ENCODE results near the gene FNDC3B. TPM values are rescaled to one million over a fixed set of nuclear protein-coding genes. Genes with fewer than 3 reads are reported as not detected.

The FNDC3B gene
- total RNA-seq, 1 donor from 2014 or later = 79.2 TPM

DNA sequence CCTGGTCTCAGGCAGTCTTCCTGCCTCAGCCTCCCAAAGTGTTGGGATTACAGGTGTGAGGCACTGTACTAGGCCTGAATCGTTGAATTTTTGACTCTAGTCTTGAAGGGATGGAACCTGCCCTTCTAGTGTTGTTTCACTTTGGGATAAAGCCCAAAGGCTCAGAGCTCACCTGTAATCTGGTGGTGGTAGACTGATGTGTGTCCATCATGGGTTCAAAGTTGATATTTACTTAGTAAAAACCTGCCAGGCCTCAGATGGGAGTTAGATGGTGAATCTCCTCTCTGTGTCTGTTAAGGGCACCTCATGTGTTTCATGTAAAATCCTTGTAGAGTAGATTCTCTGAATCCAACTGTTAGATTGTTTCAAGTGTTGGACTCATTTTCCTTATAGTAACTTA, 41.1 kb downstream of the FNDC3B start:
- TF ChIP-seq, protein P1, sequence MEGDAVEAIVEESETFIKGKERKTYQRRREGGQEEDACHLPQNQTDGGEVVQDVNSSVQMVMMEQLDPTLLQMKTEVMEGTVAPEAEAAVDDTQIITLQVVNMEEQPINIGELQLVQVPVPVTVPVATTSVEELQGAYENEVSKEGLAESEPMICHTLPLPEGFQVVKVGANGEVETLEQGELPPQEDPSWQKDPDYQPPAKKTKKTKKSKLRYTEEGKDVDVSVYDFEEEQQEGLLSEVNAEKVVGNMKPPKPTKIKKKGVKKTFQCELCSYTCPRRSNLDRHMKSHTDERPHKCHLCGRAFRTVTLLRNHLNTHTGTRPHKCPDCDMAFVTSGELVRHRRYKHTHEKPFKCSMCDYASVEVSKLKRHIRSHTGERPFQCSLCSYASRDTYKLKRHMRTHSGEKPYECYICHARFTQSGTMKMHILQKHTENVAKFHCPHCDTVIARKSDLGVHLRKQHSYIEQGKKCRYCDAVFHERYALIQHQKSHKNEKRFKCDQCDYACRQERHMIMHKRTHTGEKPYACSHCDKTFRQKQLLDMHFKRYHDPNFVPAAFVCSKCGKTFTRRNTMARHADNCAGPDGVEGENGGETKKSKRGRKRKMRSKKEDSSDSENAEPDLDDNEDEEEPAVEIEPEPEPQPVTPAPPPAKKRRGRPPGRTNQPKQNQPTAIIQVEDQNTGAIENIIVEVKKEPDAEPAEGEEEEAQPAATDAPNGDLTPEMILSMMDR (conservative IDR thresholded peaks at IDR 0.05) = no peak
- no peak for DNase-seq (ENCODE audit: extremely low spot score, unreplicated experiment)
- H3K36me3 Mint-ChIP-seq = peaks cover 28% of the 10 kb centered on the region
- H3K27ac Mint-ChIP-seq = no peak overlapping the region
- no peaks in the 10 kb centered on the region for H3K27me3 Mint-ChIP-seq
- H3K4me3 Mint-ChIP-seq = no peak overlapping the region
- peaks cover 55% of the 10 kb centered on the region for H3K4me1 Mint-ChIP-seq (ENCODE audit: unreplicated experiment)
- H3K9me3 Mint-ChIP-seq = peaks cover 11% of the 10 kb centered on the region

DNA sequence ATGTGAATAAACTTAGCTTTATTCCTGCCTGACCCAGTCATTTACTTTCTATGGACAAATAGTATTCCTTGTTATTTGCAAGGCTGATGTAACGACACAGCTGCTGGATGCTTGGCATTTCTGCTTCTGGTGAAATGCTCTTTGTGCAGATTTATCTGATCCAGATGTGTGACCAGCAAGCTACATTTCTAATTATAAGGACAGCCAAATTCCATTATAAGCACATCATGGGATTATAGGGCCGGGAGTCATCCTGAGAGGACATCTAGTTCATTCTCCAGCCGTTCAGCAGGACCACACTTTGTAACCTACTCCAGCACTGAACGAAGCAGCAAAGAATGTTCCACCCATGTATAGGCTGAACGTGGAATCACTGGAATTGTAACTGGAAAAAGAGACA, 42.9 kb downstream of the FNDC3B start:
- Mint-ChIP-seq H3K9me3 (peaks cover 5% of the 10 kb centered on the region), H3K4me3 (no peak overlapping the region), H3K27ac (peak overlapping the region; percentile 57), H3K4me1 (ENCODE audit: unreplicated experiment) (peaks cover 50% of the 10 kb centered on the region), H3K36me3 (peaks cover 30% of the 10 kb centered on the region), H3K27me3 (no peaks in the 10 kb centered on the region)
- DNase-seq (ENCODE audit: extremely low spot score, unreplicated experiment) = no peak
- TF ChIP-seq, protein P1 (conservative IDR thresholded peaks at IDR 0.05) = no peak

DNA sequence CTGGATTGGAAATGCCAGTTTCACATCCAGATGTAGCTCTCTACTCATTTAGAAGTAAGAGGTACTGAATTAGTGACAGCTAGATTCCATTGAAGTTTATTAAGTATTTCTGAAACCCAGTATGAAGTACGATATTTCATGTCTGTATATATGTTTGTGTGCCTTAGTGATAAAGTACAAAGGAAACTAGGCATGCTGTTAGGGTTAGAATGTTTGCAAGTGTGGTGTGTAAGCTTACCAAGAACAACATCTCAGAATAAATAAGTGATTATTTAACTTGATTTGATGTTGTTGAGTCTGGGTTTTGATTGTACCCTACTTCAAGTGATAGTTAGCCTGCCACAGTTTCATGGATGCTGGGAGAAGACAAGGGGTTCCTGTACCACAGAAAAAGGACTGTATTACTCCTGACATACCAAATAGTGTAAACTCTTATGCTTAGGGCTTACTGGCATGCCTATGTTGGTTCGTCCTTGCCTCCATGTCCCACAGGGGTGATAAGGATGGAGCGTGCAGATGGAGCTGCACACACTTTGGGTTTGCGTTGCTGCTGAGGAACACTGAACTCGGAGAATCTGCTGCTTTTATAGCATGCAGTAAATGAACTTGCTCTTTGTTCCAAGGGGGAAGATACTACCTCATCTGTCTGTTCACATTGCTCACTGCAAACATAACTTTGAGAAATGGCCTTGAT, 43.6 kb downstream of the FNDC3B start:
- TF ChIP-seq, protein P1 (conservative IDR thresholded peaks at IDR 0.05) = no peak
- no peak overlapping the region for H3K4me3 Mint-ChIP-seq
- peak overlapping the region; percentile 57 for H3K27ac Mint-ChIP-seq
- peaks cover 5% of the 10 kb centered on the region for H3K9me3 Mint-ChIP-seq
- H3K27me3 Mint-ChIP-seq = no peaks in the 10 kb centered on the region
- peaks cover 36% of the 10 kb centered on the region for H3K36me3 Mint-ChIP-seq
- no peak for DNase-seq (ENCODE audit: extremely low spot score, unreplicated experiment)
- H3K4me1 Mint-ChIP-seq (ENCODE audit: unreplicated experiment) = peaks cover 53% of the 10 kb centered on the region

DNA sequence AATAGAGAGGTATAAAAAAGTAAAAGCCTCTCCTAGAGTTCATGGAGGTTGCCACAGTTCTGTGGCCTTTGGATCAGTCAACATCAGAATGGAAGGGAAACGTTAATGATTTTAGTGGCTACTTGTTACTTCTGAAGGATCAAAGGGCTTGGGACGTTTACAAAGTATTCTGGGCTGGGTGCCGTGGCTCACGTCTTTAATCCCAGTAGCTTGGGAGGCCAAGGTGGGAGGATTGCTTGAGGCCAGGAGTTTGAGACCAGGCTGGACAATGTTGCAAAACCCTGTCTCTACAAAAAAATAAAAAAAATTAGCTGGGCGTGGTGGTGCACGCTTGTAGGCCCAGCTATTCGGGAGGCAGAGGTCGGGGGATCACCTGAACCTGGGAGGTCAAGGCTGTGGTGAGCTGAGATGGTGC, 44.6 kb downstream of the FNDC3B start:
- Mint-ChIP-seq H3K4me3 (no peak overlapping the region), H3K36me3 (peaks cover 31% of the 10 kb centered on the region), H3K4me1 (ENCODE audit: unreplicated experiment) (peaks cover 52% of the 10 kb centered on the region), H3K9me3 (peaks cover 5% of the 10 kb centered on the region), H3K27ac (no peak overlapping the region), H3K27me3 (no peaks in the 10 kb centered on the region)
- no peak for DNase-seq (ENCODE audit: extremely low spot score, unreplicated experiment)
- TF ChIP-seq, protein P1 (conservative IDR thresholded peaks at IDR 0.05) = no peak

DNA sequence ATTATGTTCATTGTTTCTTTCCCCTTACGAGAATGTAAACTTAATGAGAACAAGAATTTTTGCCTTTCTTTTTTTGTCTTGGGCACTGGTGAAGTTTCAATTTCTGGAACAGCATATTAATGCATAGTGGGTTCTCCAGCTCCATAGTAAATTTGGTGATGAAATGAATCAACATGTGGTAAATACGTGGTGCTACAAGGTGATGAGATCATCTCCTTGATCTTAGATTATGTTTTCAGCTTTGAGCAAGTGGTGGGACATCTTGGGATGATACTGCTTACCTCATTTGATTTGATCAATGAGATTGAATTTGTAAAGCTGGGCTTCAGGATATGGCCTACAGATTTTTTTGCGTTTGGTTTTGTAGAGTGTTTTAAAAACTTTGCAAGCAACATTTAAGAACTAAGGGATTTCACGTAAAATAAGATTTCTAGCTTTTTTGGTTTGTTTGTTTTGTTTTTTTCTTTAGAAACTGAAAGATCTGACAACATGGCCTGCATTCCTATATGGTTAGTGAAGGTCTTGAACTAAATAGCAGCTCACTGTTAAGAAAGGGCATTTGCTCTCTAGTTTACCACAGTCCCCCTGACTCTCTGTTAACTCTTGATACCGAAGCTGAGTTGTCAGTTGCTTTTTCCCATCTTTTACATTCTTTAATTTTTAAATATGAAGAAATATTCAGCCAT, 45.6 kb downstream of the FNDC3B start:
- Mint-ChIP-seq H3K27me3 (no peaks in the 10 kb centered on the region), H3K27ac (no peak overlapping the region), H3K9me3 (peaks cover 5% of the 10 kb centered on the region), H3K4me3 (no peak overlapping the region), H3K4me1 (ENCODE audit: unreplicated experiment) (peaks cover 47% of the 10 kb centered on the region), H3K36me3 (peaks cover 27% of the 10 kb centered on the region)
- no peak for DNase-seq (ENCODE audit: extremely low spot score, unreplicated experiment)
- TF ChIP-seq, protein P1 (conservative IDR thresholded peaks at IDR 0.05) = no peak

Measured in type B pancreatic cell (in vitro differentiated cells).